ENCODE data around the gene GART. TPM values are rescaled to one million over a fixed set of nuclear protein-coding genes. Genes with fewer than 3 reads are reported as not detected.

The GART gene
- total RNA-seq, 2 experiments from 2014 or later, result 138 to 147 TPM

- no peak for ATAC-seq
- H3K36me3 Mint-ChIP-seq (ENCODE audit: low read depth), result peaks cover 15% of the 10 kb centered on the region
- H3K9me3 Mint-ChIP-seq (ENCODE audit: insufficient read depth), result no peaks in the 10 kb centered on the region
- no peak overlapping the region for H3K4me3 Mint-ChIP-seq
- no peaks in the 10 kb centered on the region for H3K27me3 Mint-ChIP-seq (ENCODE audit: low read depth)
- POLR2A ChIA-PET, result no interaction called here
- CTCF ChIA-PET, result interaction anchor here (2.6 kb wide), 1 partner anchor 16 kb away, joined by 12 read pairs; no protein-coding TSS in a partner anchor
- no peaks in the 10 kb centered on the region for H3K4me1 Mint-ChIP-seq (ENCODE audit: low read depth)
- DNase-seq, result no peak
- H3K27ac Mint-ChIP-seq, result no peak overlapping the region
Observed at GRCh38 chr21:33461538-33462250, 80.2 kb downstream of the GART start.

- ATAC-seq (no peak), DNase-seq (no peak)
- H3K4me1 Mint-ChIP-seq (ENCODE audit: low read depth), result no peaks in the 10 kb centered on the region
- no peaks in the 10 kb centered on the region for H3K9me3 Mint-ChIP-seq (ENCODE audit: insufficient read depth)
- H3K27me3 Mint-ChIP-seq (ENCODE audit: low read depth), result no peaks in the 10 kb centered on the region
- ChIA-PET POLR2A (interaction anchor here (0.7 to 1.3 kb wide), 2 partner anchors 12 to 943 kb away, joined by 3 read pairs; no protein-coding TSS in a partner anchor), CTCF (interaction anchor here (1.2 to 2.3 kb wide), 3 partner anchors 9 to 262 kb away, joined by 3 to 9 read pairs (median 3); no protein-coding TSS in a partner anchor)
- peaks cover 17% of the 10 kb centered on the region for H3K36me3 Mint-ChIP-seq (ENCODE audit: low read depth)
- H3K27ac Mint-ChIP-seq, result no peak overlapping the region
- H3K4me3 Mint-ChIP-seq, result no peak overlapping the region
Observed at GRCh38 chr21:33458861-33459260, 83.1 kb downstream of the GART start.

GRCh38 chr21:33455686-33456446, 86.1 kb downstream of the GART start:
- ATAC-seq, result no peak
- no peak for DNase-seq
- H3K4me1 Mint-ChIP-seq (ENCODE audit: low read depth), result no peaks in the 10 kb centered on the region
- no peak overlapping the region for H3K27ac Mint-ChIP-seq
- H3K36me3 Mint-ChIP-seq (ENCODE audit: low read depth), result peaks cover 22% of the 10 kb centered on the region
- CTCF ChIA-PET, result interaction anchor here (0.8 to 1.7 kb wide), 6 partner anchors 11 to 269 kb away, joined by 3 to 9 read pairs (median 4); no protein-coding TSS in a partner anchor
- POLR2A ChIA-PET, result no interaction called here
- no peaks in the 10 kb centered on the region for H3K9me3 Mint-ChIP-seq (ENCODE audit: insufficient read depth)
- no peaks in the 10 kb centered on the region for H3K27me3 Mint-ChIP-seq (ENCODE audit: low read depth)
- no peak overlapping the region for H3K4me3 Mint-ChIP-seq

Other genes starting within 250 kb of the GART start
- 10 to 100 TPM; 32.5 to 35.4 TPM for gene IFNAR1, start 217.1 kb downstream of the GART start, total RNA-seq
- 1 to 10 TPM; 6.5 to 8.2 TPM for gene IFNGR2, start 138.7 kb downstream of the GART start, total RNA-seq
- 10 to 100 TPM; 34.9 to 37.5 TPM for gene TMEM50B, start 62.1 kb downstream of the GART start, total RNA-seq
- under 1 TPM; 0.40 to 0.73 TPM for gene DNAJC28, start 50.4 kb downstream of the GART start, total RNA-seq
- 100 to 1,000 TPM; 284 to 285 TPM for gene SON, start 921 bp upstream of the GART start, total RNA-seq
- 10 to 100 TPM; 43.3 to 44.1 TPM for gene DONSON, start 46.6 kb upstream of the GART start, total RNA-seq
- gene CRYZL1, start 99.6 kb upstream of the GART start, total RNA-seq, result 10 to 100 TPM; 30.2 to 31.4 TPM
- 1 to 10 TPM; 1.6 to 1.7 TPM for gene ITSN1, start 100.4 kb upstream of the GART start, total RNA-seq